COLO668 (cell line): ENCODE measurements around the gene SLC12A5.
"Not testable (repeated sequence)": the region's sequence is repeated elsewhere in the genome, so short reads cannot be mapped to it uniquely, and the experiment has no call there.

Source experiments
- DNase-seq: peaks from one replicate; lab custom pipeline; 2025; ENCODE audit not compliant: unreplicated experiment; lab: John Stamatoyannopoulos, UW

The SLC12A5 gene

DNA sequence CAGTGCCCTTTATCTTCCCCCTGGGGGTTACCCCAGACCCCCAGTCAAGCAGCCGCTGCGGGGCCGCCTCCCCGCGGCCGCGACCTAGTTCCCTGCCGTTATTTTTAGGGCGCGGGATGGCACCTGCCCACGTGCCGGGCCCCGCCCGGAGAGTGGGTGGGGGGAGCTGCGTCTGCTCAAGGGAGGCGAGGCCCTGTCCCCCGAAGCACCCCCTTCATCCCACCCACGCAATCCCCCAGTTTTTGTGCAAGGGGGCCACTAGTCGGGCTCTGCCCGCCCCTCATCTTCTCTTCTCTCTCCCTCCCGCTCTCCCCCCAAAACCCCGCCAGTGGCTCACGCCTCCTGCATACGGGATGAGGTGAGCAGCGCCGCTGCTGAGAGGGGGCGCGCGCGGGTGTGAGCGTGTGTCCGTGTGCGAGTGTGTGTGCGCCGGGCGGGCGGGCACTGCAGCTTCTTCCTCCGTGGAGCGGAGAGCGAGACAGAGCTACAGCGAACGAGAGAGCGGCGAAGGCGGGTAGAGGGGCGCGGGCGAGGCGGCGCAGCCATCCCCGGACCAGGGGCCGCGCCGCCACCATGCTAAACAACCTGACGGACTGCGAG, at the start of gene SLC12A5:
Gene SLC12A5 (plus strand): TSS at position 444 of the 600 bp plus-strand sequence. CDS start 130 bp downstream, at position 574.
- DNase-seq = no peak

DNA sequence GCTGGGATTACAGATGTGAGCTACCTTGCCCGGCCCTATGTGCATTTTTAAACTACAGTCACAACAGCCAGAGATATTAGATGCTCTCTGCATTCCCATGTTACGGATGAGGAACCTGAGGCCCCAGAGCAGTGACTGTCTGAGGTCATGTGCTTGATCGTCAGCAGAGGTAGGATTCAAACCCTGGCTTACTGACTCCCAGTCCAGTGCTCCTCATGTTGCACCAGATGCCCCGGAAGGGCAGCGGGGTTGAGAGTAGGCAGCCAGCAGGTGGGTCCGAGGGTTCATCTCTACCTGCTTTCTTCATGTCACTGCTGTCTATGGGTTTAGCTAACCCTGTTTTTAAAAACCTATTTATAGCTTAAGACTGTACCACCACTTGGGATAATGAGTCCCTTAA, 47.8 kb upstream of the SLC12A5 start:
- no peak for DNase-seq

- no peak for DNase-seq
These were observed 45.7 kb upstream of the SLC12A5 start for GRCh38 chr20:45983279-45983743.

DNA sequence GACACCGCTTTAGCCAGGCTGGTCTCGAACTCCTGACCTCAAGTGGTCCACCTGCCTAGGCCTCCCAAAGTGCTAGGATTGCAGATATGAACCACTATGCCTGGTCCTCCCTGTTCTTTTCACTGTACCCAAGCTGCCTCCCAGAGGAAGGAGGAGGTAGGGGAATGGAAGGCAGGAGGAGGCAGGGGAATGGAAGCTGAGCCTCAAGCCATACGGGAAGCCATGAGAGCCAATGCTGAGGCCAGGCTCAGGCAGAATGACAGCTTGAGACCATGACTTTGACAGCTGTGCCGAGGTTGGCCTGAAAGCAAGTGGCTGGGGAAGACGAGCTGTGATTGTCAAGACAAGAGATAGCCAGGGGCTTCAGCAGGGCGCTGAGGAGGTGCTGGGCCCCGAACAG, 43.4 kb upstream of the SLC12A5 start:
- DNase-seq = no peak

- peak; percentile 76 for DNase-seq
These were observed 41.8 kb upstream of the SLC12A5 start for GRCh38 chr20:45987108-45987780.

DNA sequence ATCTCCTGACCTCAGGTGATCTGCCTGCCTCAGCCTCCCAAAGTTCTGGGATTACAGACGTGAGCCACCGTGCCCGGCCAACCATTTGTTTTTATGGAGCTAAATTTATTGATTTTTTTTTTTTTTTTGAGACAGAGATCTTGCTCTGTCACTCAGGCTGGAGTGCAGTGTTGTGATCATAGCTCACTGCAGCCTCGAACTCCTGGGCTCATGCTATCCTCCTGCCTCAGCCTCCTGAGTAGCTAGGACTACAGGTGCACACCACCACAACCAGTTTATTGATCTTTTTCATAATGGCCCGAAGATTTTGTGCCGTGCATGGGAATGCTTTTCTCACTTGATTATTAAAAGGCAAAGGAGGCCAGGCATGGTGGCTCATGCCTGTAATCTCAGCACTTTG, 40.2 kb upstream of the SLC12A5 start:
- DNase-seq = not testable (repeated sequence)

- DNase-seq = no peak
These were observed 37.4 kb upstream of the SLC12A5 start for GRCh38 chr20:45991616-45992015.

DNA sequence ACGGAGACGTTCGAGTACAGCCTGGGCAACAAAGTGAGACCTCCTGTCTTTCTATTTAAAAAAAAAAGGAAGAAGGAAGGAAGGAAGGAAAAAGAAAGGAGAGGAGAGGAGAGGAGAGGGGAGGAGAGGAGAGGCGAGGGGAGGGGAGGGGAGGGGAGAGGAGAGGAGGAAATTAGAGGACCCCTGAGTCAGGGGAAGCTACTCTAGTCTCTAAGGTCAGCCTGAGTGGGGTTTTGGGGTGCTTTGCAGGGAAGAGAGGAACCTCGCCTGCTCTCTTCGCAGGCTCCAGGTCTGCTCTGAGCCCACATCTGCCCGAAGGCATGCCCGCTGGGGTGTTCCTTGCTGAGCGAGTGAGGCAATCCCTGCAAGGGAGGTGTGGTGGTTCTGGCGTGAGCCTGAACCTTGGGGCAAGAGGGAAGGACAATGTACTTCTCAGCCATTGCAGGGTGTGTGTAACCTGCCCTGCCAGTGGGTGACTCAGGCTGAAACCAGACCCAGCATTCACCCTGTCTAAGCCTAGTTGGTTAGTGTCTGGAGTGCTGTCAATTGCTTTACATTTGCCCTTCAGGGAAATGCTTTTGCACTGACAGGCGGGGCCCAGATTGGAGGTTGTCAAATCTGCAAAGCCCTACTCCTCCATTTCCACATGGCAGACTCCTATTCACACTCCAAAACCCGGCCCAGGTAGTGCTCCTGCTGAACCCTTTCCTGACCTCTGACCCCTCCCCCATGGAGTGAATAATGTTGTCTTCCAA, 35.6 kb upstream of the SLC12A5 start:
- peak; percentile 61 for DNase-seq

DNA sequence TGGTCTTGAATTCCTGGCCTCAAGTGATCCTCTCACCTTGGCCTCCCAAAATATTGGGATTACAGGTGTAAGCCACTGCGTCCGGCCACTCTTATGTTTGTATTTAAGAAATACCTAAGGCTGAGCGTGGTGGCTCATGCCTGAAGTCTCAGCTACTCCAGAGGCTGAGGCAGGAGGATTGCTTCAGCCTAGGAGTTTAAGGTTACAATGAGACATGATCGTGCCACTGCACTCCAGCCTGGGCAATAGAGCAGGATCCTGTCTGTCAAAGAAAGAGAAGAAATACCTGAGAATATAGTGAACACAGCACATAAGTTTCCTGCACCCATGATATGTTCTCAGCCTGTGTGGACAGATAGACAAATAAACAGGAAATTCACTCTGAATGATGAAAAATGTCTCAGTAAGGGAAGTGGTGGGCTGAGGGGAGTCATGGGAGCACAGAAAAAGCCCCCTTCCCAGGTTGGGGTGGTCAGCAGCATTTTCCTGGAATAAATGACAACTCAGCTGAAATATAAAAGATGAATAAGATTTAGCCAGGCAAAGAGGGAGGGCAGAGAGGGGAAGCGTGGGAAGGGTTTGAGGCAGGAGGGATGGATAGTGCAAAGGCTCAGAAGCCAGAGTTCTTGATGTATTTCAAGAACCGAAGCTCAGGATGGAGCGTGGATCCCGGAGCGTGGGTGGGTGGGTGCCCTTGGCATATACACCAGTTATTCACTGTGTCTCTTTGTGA, 34.1 kb upstream of the SLC12A5 start:
- no peak for DNase-seq

DNA sequence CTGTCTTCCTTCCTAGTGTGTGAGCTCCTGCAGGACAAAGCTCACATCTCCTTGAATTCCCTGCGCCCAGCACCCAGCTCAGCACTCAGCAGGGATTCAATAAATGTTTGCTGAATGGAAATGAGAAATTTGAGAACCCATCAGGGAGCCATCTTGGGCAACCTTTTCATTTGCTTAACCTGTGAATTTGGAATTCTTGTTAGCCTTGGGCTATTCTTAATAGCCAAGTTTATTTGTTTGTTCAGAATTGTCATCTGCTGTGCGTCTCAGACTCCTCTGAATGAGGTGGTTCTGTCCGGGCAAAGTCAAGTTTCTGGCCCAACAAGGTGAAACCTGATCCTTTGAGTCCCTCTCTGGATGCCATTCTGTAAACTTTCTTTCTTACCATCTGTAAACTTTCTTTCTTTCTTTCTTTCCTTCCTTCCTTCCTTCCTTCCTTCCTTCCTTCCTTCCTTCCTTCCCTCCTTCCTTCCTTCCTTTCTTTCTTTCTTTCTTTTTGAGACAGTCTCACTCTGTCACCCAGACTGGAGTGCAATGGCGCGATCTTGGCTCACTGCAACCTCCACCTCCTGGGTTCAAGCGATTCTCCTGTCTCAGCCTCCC, 33.4 kb upstream of the SLC12A5 start:
- peak; percentile 29 for DNase-seq

GRCh38 chr20:45997187-45997586, 31.8 kb upstream of the SLC12A5 start:
- DNase-seq = no peak

DNA sequence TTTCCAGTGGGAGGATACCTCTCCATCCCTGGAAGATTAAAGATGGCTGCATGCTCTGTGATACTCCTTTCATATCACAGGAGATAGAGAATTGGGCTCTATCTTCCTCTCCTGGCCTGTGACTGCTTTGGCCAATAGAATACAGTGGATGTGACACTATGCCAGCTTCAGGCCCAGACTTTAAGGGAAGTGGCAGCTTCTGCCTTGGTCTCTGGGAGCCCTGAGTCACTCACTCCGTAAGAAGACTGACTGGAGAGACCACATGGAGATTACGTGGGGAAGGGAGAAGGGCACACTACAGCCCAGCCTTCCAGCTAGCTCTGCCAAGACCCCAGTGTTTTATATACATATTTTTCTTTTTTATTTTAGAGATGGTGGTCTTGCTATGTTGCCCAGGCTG, 30.7 kb upstream of the SLC12A5 start:
- no peak for DNase-seq

- DNase-seq = no peak
These were observed 30.3 kb upstream of the SLC12A5 start for GRCh38 chr20:45998761-45999160.

- no peak for DNase-seq
These were observed 29.3 kb upstream of the SLC12A5 start for GRCh38 chr20:45999557-46000261.

DNA sequence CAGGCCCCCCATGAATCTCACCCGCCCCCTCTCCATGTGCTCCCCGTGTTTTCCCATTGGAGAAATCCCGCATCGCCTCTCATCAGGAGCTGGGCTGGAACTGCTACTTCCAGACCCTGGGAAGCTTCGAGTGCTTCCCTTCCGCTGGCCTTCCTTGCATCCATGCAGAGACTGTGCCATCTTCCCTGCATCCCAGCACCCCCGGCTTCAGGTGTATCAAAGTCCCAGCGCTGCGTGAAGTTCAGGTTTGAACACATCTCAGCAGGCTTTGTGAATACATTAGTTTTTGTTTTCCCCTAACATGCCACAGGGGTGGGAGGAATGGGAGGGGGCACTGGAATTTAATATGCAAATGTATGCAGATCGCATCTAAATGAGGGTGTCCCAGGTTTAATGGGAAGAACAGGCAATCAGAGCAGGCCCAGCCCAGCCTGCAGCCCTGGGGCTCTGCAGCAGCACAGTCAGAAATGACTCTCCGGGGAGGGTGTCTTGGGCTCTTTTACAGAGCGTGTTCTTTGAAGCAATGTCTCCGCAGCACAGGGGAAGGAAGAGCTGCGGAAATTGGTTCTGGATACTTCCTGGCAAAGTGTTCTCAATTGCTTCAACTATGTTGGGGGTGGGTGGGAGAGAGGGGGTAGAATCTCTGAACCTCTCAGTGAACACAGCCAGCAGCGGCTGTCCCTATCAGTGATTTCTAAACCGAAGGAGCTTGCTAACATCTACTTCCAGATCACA, 28.6 kb upstream of the SLC12A5 start:
- DNase-seq = no peak

GRCh38 chr20:46001498-46001897, 27.5 kb upstream of the SLC12A5 start:
- DNase-seq = no peak

- DNase-seq = no peak
These were observed 27.0 kb upstream of the SLC12A5 start for GRCh38 chr20:46002008-46002407.

DNA sequence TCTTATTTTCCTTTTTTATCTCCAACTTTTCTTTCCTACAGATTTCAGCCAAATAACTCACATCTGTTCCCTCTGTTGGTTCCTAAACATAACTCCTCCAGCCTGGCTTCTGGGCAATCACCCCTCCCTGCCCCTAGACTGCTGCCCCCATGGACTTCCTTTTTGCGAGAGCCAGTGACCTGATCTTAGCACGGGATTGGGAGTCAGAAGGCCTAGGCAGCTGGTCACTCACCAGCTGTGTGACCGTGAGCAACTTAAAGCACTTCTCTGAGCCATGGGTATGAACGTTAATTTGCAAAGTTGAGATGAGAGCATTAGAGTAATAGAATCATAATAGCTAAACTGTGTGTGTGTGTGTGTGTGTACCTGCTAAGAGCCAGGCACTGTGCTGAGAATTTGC, 24.8 kb upstream of the SLC12A5 start:
- no peak for DNase-seq

GRCh38 chr20:46004889-46005473, 24.0 kb upstream of the SLC12A5 start:
- DNase-seq = peak; percentile 44
